Ishikawa (cell line): Measurements from ENCODE around the gene ZNF789.

ENCODE experiments used
- CEBPB ChIP-seq: IDR thresholded peaks from 2 replicates; pipeline ENCODE4 v1.6.1; 2012
- CREB1 ChIP-seq: IDR thresholded peaks from 2 replicates; pipeline ENCODE4 v1.6.1; 2012; ENCODE audit warnings: low read depth
- EGR1 ChIP-seq: IDR thresholded peaks from 2 replicates; pipeline ENCODE4 v1.6.1; 2012
- EP300 ChIP-seq: IDR thresholded peaks from 2 replicates; pipeline ENCODE4 v1.6.1; 2012; ENCODE audit warnings: borderline replicate concordance
- FOXM1 ChIP-seq: IDR thresholded peaks from 2 replicates; pipeline ENCODE4 v1.6.1; 2012; ENCODE audit warnings: low read depth, borderline replicate concordance
- NFIC ChIP-seq: IDR thresholded peaks from 2 replicates; pipeline ENCODE4 v1.6.1; 2012
- RAD21 ChIP-seq: IDR thresholded peaks from 2 replicates; pipeline ENCODE4 v1.6.1; 2012; ENCODE audit warnings: low read depth
- TAF1 ChIP-seq: IDR thresholded peaks from 2 replicates; pipeline ENCODE4 v1.6.1; 2012; ENCODE audit warnings: low read depth, mild to moderate bottlenecking
- TCF12 ChIP-seq: IDR thresholded peaks from 2 replicates; pipeline ENCODE4 v1.6.1; 2012; ENCODE audit warnings: low read depth
- YY1 ChIP-seq: IDR thresholded peaks from 2 replicates; pipeline ENCODE4 v1.6.1; 2012; ENCODE audit warnings: low read depth
- ZBTB7A ChIP-seq: IDR thresholded peaks from 2 replicates; pipeline ENCODE4 v1.6.1; 2012; ENCODE audit warnings: low read depth
- TF ChIP-seq, protein P1 (sequence below): IDR thresholded peaks from 2 replicates; pipeline ENCODE4 v1.6.1; 2012
- TF ChIP-seq, protein P2 (sequence below): IDR thresholded peaks from 2 replicates; pipeline ENCODE4 v1.6.1; 2012; ENCODE audit warnings: low read depth, mild to moderate bottlenecking
- TF ChIP-seq, protein P3 (sequence below): IDR thresholded peaks from 2 replicates; pipeline ENCODE4 v1.6.1; 2012

DNA sequence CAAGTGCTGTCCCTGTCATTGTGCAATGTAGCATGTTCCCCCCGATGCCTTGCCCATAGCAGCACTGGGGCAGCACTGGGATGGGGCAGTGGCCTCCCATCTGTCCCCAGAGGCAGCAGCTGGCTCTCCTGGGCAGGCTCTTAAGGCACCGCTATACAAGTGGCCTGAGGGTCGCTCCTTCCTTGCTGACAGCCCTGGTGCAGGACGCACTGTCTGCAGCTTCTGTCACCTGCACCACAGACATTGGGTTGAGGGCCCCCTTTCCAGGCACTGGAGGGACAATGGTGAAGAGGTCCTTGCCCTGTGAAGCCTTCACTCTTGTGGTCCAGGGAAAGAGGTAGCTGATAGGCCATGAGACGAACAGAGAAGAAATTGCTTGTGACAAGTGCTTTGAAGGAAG, 23.4 kb upstream of the ZNF789 start:
- TF ChIP-seq ZBTB7A (no peak), EGR1 (no peak), YY1 (no peak), TAF1 (no peak), FOXM1 (no peak), EP300 (no peak), CREB1 (no peak), CEBPB (no peak), RAD21 (no peak), TCF12 (no peak), NFIC (no peak)
- TF ChIP-seq, protein P1, sequence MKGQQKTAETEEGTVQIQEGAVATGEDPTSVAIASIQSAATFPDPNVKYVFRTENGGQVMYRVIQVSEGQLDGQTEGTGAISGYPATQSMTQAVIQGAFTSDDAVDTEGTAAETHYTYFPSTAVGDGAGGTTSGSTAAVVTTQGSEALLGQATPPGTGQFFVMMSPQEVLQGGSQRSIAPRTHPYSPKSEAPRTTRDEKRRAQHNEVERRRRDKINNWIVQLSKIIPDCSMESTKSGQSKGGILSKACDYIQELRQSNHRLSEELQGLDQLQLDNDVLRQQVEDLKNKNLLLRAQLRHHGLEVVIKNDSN: no peak
- TF ChIP-seq, protein P2, sequence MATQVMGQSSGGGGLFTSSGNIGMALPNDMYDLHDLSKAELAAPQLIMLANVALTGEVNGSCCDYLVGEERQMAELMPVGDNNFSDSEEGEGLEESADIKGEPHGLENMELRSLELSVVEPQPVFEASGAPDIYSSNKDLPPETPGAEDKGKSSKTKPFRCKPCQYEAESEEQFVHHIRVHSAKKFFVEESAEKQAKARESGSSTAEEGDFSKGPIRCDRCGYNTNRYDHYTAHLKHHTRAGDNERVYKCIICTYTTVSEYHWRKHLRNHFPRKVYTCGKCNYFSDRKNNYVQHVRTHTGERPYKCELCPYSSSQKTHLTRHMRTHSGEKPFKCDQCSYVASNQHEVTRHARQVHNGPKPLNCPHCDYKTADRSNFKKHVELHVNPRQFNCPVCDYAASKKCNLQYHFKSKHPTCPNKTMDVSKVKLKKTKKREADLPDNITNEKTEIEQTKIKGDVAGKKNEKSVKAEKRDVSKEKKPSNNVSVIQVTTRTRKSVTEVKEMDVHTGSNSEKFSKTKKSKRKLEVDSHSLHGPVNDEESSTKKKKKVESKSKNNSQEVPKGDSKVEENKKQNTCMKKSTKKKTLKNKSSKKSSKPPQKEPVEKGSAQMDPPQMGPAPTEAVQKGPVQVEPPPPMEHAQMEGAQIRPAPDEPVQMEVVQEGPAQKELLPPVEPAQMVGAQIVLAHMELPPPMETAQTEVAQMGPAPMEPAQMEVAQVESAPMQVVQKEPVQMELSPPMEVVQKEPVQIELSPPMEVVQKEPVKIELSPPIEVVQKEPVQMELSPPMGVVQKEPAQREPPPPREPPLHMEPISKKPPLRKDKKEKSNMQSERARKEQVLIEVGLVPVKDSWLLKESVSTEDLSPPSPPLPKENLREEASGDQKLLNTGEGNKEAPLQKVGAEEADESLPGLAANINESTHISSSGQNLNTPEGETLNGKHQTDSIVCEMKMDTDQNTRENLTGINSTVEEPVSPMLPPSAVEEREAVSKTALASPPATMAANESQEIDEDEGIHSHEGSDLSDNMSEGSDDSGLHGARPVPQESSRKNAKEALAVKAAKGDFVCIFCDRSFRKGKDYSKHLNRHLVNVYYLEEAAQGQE: no peak
- TF ChIP-seq, protein P3, sequence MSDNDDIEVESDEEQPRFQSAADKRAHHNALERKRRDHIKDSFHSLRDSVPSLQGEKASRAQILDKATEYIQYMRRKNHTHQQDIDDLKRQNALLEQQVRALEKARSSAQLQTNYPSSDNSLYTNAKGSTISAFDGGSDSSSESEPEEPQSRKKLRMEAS: no peak
